ENCODE data around the gene AMIGO1.
A peak's percentile ranks its signal among the peaks of the same experiment; 100 is the strongest.

The AMIGO1 gene

GRCh38 chr1:109502364-109502851, 7.1 kb downstream of the AMIGO1 start:
- no peak for DNase-seq (ENCODE audit: low spot score)

GRCh38 chr1:109501644-109502363, 7.7 kb downstream of the AMIGO1 start:
- no peak for DNase-seq (ENCODE audit: low spot score)

GRCh38 chr1:109500941-109501381, 8.6 kb downstream of the AMIGO1 start:
- DNase-seq (ENCODE audit: low spot score): no peak

GRCh38 chr1:109499661-109500536, 9.6 kb downstream of the AMIGO1 start:
- DNase-seq (ENCODE audit: low spot score): peak; percentile 66

- DNase-seq (ENCODE audit: low spot score): no peak
Measured at GRCh38 chr1:109499081-109499480, 10.4 kb downstream of the AMIGO1 start.

- peak; percentile 58 for DNase-seq (ENCODE audit: low spot score)
Measured at GRCh38 chr1:109498161-109498801, 11.2 kb downstream of the AMIGO1 start.

- DNase-seq (ENCODE audit: low spot score): peak; percentile 40
Measured at GRCh38 chr1:109497449-109498160, 11.9 kb downstream of the AMIGO1 start.

GRCh38 chr1:109495738-109496137, 13.8 kb downstream of the AMIGO1 start:
- DNase-seq (ENCODE audit: low spot score): no peak

- peak; percentile 86 for DNase-seq (ENCODE audit: low spot score)
Measured at GRCh38 chr1:109493805-109494539, 15.6 kb downstream of the AMIGO1 start, which contains the start of gene CYB561D1. Gene CYB561D1 (plus strand): TSS chr1:109494094. CDS start chr1:109494140, 46 bp downstream.

- no peak for DNase-seq (ENCODE audit: low spot score)
Measured at GRCh38 chr1:109493227-109493626, 16.3 kb downstream of the AMIGO1 start.

- DNase-seq (ENCODE audit: low spot score): no peak
Measured at GRCh38 chr1:109492779-109493178, 16.7 kb downstream of the AMIGO1 start.

- DNase-seq (ENCODE audit: low spot score): no peak
Measured at GRCh38 chr1:109491372-109491771, 18.2 kb downstream of the AMIGO1 start.

- DNase-seq (ENCODE audit: low spot score): no peak
Measured at GRCh38 chr1:109490934-109491302, 18.6 kb downstream of the AMIGO1 start.

GRCh38 chr1:109490029-109490933, 19.2 kb downstream of the AMIGO1 start:
- DNase-seq (ENCODE audit: low spot score): peak; percentile 84

GRCh38 chr1:109488696-109489095, 20.8 kb downstream of the AMIGO1 start:
- DNase-seq (ENCODE audit: low spot score): no peak

GRCh38 chr1:109488201-109488600, 21.3 kb downstream of the AMIGO1 start:
- DNase-seq (ENCODE audit: low spot score): no peak

GRCh38 chr1:109487261-109487660, 22.3 kb downstream of the AMIGO1 start:
- no peak for DNase-seq (ENCODE audit: low spot score)

- no peak for DNase-seq (ENCODE audit: low spot score)
Measured at GRCh38 chr1:109485001-109485400, 24.5 kb downstream of the AMIGO1 start.

GRCh38 chr1:109484519-109484975, 25.0 kb downstream of the AMIGO1 start:
- DNase-seq (ENCODE audit: low spot score): no peak
